HG03565 (cell line): ENCODE data around the gene ERICH6.

ENCODE experiments used
- ATAC-seq: cut with Tn5 transposase; IDR thresholded peaks from one replicate; pipeline ENCODE4 v1.9.1; 2021; ENCODE audit warnings: mild to moderate bottlenecking, moderate library complexity; ENCODE audit not compliant: unreplicated experiment

The ERICH6 gene

DNA sequence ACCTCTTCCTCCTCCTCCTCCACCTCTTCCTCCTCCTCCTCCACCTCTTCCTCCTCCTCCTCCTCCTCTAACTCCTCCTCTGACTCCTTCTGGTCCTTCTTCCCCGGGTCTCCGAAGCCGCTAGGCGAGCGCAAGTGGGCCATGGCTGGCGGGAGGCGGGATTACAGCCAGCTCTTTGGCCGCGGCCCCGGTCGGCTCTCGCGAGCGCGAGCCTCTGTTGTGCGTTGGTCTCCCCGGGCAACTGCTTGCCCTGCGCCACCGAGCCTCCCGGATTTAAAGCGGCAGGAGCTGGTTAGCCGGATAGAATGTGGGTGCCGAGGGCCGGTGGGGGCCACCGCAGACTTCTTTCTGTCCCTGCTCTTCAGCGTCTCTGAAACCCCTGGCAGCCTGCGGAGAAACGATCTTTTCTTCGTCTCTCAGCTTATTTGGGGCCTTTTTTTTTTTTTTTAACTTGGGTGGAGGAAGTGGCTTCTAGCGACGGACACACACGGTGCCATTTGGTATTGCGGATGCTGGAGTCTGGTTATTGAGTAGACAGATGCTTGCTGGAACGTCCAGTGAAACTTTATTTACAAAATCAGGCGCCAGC lies at the start of gene ERICH6:
Gene ERICH6 (minus strand): TSS at position 165 of the 589 bp plus-strand sequence. CDS start 22 bp downstream, at position 143.
- ATAC-seq = peak; percentile 97

DNA sequence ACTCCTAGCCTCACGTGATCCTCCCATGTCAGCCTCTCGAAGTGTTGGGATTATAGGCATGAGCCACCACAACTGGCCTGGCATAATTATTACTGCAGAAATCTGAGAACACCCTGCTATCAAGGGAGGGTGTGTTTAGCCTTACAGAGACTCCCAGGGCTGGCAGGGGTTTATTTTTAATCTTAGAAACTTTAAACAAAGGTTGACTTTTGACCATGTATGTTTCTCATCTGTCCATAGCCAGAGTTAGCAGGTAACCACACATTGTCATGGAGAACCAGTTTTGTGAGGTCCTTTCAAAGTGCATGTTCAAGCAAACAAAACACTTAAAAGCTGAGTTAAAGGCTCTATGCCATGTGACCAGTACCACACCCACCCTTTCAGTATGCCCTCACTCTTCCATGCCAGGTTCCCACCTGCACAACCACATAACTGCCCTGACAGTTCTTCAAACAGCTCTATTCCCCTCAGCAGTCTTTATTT lies 48.1 kb upstream of the ERICH6 start:
- no peak for ATAC-seq

DNA sequence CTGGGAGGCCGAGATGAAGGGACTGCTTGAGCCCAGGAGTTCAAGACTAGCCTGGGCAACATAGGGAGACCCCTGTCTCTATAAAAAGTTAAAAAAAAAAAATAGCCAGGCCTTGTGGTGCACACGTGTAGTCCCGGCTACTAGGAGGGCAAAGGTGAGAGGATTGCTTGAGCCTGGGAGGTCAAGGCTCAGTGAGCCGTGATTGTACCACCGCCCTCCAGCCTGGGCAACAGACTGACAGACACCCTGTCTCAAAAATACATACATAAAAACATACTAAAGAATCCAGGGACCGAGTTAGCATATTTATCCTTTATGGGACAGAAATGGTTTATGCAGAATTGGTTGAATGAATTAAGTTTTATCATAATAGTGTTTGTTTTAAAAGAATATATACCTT lies 45.5 kb upstream of the ERICH6 start:
- ATAC-seq = no peak

DNA sequence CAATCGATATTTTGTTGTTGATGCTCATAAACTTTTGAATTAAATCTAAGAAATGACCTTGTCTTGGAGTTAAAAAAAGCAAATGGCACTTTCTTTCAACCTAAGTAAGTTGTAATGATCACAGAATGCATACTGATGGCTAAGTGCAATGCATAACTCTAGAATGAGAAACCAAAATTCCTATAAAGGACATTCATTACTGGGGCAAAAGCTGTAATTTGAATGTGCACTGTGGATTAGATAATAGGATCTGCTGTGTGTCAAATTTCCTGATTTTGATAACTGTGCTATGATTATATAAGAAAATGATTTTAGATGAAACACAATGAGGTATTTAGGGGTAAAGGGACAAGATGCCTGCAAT lies 44.9 kb upstream of the ERICH6 start:
- ATAC-seq = no peak

DNA sequence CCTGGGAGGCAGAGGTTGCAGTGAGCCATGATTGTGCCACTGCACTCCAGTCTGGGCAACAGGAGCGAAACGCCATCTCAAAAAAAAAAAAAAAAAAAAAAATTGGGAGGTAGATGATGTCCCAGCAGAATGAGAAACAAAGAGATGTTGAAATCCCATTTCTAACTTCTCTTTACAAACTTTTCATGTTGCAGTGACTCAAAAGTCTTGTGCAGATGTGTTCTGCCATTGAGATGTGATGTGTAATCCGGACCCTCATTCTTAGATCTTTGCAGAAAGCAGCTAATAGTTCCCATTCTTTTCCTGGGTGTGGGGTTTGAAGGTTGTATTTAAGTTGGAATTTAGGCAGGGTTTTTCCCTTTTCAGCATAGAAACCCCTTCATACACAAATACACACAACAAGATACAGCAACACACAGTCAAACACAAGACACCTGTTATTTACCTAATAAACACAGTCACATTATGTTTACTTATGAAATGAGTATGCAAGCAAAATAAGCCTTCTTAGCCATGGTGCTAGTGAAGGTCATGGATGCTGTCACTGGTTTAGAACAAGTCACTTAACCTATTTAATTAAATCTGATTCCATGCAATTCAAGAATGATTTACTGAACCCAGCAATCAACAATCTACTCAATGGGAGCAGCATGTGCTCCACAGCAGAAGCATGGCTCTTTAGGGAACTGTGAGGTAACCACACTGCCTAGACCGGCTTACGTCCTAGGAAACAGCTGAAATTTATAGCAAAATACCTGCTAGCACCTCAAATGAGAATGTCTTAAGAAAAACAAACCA lies 44.4 kb upstream of the ERICH6 start:
- ATAC-seq = no peak

DNA sequence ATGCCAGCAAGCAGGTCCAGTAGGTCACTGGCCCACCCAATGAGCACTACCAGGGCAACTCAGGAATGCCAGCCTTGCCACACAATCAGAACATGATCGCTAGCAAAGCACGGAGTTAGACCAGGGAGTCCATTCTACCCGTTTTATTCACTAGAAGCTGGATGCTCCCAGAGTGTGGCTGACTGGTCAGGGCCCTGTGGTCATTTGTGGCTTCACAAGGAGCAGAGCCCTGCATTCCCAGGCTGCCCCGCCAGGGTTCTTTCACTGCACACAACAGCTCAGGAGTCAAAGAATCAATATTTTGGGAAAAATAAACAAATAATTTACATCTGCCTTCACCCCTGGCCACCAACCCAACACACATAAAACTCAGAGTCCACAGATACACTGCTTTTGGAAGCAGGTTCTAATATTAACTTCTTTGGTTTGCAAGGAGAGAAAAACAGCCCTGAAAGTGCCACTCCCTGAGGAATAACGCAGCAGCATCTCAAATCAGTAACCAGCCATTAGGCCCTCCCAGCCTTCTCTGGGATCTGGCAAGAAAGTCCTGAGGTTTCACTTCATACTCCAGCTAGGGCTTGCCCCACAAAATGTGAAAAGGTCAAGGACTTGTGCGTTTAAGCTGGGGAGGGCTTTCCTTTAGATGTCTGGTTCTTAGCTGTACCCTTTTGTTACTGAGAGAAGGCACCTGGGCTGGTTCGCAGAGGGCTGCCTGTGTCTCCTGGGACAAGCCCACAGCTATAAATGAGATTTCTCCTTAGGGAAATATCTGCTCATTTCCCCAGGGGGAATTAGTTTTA lies 43.3 kb upstream of the ERICH6 start:
- ATAC-seq = no peak

DNA sequence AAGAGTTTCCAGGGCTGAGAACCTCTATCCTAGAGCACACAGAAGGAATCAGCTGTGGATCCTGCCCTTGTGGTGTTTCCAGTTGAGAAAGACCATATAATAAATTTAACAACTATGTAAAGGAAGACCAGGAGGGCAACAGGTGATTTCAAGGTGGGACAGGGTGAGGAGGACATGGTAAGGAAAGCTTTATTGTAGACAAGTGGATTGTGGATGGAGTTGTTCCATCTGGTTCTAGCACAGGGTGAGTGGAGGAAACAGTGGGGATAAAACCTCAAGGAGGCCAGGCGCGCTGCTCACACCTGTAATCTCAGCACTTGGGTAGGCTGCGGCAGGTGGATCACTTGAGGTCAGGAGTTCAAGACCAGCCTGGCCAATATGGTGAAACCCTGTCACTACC lies 42.1 kb upstream of the ERICH6 start:
- ATAC-seq = no peak

DNA sequence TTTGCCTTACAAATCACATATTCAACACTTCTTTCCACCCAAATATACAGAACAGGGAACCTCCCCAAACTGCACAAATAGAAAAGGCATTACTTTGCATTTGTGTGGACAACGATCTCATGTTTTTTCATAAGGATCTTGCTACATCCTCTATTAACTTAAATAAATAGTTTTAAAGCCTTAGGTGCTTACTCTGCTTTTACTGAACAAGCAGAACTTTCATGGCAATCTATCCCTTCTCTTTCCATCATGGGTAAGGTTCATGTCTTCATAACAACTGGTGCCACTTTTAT lies 41.1 kb upstream of the ERICH6 start:
- ATAC-seq = no peak

DNA sequence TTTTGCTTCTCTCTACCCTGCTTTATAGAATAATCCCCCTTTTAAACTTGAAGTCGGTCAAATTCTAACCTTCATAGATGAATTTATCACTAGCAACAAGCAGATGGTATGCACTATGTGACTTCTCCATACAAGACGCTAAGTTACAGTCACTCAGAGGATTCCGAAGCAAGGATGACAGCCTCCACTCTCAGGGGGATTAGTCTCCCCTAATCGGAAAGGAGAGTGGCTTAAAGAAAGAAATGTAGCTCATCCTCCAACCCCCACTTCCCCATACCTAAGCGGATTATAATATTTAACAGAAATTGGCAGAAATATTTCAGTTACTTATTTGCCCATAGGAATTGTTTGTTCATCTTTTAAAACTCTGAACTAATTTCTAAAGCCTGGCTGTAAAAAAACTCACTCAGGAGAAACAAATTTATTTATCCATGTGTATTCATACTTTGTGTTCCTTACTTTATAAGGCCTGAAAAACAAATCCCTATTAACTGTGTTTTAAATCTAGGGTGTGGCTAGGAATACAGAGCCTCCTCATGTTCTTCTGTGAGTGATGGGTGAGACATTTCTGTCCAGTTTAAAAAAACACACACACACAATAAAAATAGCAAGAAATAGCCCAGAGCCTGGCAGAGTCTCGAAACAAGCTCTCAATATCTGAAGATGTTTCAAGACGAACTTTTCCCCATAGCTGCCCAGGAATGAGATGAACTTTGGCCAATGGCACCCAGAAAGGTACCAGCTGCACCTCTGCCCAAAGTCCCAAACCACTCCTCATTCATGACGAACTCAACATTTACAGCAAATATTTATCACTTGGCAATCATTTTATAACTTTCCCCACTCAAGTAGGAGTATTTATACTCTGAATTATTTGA lies 40.6 kb upstream of the ERICH6 start:
- ATAC-seq = no peak

DNA sequence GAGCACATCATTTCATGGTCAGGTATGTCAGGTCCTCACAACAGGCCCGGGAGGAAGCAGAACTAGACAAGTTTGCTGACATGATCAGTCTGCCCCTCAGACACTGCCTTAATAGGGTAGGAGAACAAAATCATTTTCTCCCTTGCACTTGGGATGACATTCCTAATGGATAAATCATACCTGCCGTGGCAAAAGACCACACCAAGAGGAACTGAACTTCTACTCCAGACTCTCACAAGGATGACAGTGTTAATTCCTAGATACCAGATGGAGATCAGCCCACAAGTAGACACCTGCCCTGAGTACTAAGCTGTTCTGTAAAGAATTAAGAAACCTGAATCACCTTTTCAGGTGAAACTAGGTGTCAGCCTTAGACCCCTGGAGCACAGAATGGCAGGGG lies 39.8 kb upstream of the ERICH6 start:
- ATAC-seq = no peak

DNA sequence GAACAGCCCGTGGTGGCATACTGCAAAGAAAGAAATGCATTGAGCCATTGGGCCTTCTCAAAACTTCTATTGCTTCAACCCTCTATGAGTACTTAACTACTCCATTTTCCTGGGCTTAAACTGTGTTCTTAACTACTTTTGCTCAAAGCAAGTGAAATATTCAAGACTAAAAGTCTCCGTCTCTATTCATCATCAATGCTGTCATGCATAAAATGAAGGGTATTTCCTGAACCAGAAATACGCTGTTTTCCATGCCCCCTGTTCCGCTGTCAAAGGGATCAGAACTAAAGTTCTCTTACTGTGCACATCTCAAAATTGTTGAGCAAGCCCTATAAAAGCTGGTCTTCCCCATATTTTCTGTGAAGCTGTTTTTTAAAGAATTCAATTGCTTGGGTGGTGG lies 39.0 kb upstream of the ERICH6 start:
- no peak for ATAC-seq

DNA sequence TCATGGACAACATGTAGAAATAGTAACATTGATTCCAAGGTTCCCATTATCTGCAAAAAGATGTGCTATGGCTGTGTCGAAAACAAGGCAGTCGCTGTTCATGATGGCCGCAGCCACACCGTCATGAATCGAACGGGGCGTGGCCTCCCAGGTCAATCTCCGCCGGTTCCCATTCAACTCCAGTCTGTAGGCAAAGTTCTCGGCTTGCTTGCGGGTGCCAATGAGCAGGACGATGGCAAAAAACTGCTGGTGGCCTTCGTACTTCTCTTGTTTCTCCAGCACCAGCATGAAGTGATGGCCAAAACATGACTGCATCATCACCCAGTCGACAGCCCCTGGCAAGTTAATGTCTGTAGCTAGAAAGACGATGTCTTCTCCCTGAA lies 38.4 kb upstream of the ERICH6 start:
- no peak for ATAC-seq

DNA sequence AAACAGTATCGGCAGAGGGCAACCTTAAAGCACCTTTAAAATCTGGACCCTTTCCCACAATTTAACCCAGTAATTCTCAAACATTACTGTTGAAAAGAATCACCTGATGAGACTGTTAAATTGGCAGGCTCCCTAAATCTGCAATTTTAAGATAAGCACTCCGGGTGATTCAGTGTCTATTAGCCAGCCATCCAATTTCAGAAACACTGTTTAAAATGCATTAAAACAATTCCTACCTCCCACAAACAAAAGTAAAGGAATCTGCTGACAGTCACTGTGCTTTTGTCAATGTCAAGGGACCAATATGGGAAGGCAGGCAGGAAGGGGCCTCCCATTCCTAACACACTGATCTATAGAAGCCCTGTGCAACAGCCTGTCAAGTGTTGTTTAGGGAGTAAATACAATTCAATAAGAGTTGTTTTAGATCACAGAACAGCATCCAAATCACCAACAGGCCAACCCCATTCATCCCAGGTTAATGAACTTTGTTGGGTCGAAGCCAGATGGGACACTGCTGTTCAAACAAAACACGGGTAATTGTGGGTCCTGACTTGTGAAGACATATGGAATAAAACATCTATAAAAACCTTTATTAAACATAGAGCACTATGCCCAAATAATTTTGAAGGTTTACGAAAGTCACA lies 37.9 kb upstream of the ERICH6 start:
- no peak for ATAC-seq

DNA sequence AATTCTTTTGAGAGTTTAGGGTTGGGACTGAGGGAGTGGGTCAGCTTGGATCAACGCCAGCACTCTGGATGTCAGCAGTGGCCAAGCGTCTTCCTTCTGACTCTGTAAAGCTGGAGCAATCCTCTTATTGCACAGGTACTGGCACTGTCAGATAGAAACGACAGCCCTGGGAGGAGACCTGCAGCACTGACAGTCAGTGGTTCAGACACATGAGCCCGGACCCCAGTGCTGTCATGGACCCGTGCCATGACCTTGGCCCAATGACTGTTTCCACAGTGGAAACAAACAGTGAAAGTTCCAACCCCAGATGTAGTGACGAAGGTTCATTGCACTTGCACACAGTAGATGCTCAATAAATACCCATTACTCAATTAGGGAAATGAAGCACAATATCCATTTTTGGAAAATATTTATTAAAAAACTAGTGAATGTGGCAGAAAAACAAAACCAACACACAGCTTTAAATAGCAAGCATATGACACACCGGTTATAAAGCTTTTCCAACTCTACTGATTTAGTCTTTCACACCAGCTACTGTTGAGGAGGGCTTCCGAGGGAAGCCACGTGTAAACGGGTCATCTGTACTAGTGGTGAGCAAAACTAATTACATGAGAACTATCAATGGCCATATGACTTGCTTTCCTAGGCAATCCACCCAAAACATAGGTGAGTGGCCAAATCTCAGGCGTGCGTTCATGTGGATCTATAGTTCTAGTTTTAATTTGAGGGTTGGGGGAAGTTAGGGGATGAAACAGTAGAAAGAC lies 37.2 kb upstream of the ERICH6 start:
- ATAC-seq = no peak

DNA sequence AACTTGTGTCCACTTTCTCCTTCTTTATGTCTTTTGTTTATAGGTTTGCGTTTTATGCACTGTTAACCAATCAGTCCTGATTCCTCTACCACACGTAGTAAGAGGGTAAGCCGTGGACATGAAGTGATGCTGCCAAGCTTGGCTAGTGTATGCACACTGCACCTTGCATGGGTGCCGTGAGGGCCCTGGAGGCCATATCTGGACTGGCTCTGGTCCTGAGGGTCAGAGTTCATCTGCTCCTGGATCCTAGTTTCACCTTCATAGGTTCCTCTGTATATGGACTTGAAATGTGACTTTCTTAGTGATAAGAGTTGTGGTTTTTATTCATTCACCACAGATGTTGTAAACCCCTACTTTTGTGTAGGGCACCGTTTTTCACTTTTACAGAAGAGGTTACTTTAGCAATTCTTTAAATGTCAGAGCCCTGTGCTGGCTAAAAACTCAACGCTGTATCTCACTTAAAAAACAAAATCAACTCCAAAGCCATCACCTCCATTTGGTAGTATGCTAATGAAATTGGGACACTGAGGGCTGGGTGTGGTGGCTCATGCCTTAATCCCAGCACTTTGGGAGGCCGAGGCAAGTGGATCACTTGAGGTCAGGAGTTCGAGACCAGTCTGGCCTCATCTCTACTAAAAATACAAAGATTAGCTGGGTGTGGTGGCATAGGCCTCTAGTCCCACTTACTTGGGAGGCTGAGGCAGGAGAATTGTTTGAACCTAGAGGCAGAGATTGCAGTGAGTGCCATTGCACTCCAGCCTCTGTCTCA lies 36.3 kb upstream of the ERICH6 start:
- no peak for ATAC-seq

DNA sequence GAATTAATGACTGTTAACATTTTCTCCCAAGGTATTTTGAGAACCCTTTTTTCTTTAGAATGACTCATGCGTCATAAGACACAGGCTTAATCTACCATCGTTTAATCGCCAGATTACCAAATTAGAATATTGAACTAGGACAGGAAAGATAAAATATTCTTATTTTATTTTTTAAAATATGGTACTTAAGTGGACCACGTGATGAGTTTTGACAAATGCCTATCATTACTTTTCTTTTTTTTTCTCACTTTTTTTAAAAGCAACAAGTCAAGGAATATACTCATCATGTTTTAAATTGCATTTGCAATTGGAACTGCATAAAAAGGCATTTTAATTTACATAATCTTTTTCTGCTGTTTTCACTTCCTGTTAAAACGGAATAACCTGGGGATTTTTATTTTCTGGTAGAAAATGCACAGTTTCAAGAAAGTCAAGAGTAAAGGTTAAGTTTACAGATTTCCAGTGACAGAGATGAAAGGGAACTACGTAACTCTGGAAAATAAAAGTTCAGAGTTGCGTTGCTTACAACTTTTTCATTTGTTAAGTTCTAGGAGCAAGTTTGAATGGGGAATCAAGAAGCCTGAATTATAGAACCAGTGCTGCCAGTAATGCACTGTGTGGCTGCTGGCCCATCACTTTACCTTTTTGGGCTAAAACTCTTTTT lies 35.6 kb upstream of the ERICH6 start:
- ATAC-seq = no peak

DNA sequence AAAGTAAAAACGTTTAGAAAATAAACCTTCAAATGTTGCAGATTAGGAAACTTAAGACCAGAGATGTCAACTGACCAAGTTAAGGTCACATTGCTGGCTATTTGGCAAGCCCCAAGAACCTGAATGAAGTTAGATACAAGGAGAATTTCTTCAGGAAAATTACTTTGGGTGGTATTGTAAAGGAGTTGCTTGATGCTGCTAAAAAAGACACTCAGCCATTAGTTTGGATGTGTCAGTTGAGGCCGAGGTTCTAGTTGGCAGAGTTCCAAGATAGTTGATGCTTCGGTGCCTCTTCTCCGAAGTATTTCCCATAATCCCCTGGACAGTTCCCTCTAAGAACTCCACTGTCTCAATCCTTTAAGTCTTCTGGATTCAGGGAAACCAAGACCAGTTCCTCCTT lies 35.0 kb upstream of the ERICH6 start:
- ATAC-seq = no peak

DNA sequence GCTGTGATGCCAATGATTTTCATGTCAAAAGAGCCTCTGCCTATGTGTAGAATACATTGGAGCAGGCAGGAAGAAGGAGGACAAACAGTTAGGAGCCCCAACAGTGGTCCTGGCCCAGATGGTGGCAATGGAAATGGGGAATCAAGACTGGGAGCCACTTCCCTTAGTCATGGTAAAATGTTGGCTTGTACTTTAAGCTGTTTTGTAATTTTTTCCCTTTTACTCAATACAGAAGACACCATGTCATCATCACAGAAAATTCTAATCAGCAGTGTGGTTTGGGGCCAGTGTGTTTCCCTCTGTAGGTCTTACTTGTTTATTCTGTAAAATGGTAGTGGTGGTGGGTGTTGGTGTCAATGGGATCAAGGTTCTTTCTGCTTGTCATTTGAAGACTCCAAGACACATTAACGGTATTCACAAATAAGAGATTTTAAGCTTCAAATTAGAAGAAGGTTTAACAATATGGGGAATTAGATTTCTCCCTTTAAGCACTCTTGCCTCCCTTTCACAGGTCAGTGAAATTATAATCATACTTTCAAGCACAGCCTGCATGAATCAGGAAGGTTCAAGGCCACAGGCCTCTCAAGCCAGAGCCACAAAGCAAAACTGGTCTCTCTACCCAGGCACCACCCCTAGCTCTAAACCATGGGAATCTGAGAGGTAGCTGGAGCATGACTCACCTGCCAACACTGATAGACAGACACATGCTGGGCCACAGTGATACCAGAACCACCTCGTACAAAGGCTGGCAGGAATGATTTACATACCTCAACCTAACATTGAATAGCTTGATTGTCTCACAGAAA lies 34.4 kb upstream of the ERICH6 start:
- no peak for ATAC-seq
